NCI-H524 treated with DMSO at 0.1 percent for 48 hours (cell line): ENCODE results near the gene CRY2.

ENCODE experiments used
- DNase-seq: peaks from one replicate; lab custom pipeline; 2025; lab: John Stamatoyannopoulos, UW

The CRY2 gene

DNA sequence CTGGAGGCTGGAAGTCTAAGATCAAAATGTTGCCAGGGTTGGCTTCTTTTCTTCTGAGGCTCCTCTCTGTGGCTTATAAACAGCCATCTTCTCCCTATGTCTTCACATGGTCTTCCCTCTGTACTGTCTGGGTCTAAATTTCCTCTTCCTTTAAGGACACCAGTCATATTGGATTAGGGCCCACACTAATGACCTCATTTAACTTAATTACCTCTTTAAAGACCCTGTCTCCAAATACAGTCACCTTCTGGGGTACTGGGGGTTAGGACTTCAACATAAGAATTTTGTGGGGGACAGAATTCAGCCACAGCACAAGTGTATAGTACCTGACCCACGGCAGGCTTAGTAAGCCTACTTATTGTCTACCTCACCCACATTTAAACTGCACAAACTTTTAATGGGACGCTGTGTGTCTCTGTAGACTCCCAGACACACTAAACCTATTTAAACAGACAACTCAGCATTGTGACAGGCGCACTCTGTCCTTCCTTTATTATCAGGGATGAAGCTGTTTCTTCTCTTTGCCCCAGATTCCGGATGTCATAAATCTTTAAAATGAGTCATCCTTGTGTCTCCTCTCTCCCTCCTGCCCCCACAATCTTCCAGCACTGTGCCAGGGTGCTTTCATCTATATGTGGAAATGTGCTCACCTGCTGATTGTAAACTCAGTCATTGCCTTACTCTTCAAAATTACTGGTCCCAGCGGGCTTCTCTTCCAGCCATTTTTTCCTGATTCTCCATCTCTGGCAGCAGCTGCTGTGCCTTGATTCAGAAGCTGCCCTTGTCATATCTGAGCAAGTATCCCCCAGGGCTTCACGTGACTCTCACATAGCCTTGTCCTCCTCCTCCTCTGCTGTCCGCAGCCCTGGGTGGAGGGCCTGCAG is 32.8 kb downstream of the CRY2 start:
- no peak for DNase-seq

DNA sequence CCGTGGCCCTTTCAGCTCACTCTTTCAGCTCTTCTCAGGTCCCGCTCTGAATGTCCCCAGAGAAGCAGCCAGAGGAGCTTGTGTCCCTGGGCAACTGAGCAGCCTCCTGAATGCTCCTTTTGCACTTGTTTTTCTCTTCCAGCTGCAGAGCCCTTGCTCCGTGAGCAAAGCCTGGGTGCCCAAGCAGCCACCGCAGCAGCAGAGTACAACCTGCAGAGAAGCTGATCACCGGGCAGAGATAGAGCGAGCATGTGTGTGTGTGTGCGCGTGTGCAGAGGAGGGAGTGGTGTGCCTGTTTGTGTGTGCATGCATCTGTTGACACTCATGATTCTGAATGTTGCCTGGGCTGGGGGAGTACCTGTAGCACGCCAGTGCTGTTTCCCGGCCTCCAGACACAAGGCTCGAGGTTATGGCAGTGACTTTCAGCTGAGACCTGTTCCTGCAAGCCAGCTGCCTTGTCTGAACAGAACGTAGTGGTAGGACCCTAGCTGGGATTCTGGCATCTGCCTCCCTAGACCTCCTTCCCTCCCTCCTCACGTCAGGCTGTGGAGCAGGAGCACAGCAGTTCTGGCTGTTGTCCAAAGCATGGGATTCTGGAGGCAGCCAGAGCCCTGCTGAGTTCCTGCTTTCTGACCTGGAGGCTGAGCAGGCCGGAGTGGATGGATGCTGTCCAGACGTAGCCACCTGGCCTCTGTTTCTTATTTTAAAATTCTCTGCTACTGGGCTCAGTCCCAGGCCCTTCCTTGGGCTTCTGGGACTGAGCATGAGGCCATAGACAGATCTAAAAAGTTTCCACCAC is 33.7 kb downstream of the CRY2 start:
- DNase-seq: no peak

DNA sequence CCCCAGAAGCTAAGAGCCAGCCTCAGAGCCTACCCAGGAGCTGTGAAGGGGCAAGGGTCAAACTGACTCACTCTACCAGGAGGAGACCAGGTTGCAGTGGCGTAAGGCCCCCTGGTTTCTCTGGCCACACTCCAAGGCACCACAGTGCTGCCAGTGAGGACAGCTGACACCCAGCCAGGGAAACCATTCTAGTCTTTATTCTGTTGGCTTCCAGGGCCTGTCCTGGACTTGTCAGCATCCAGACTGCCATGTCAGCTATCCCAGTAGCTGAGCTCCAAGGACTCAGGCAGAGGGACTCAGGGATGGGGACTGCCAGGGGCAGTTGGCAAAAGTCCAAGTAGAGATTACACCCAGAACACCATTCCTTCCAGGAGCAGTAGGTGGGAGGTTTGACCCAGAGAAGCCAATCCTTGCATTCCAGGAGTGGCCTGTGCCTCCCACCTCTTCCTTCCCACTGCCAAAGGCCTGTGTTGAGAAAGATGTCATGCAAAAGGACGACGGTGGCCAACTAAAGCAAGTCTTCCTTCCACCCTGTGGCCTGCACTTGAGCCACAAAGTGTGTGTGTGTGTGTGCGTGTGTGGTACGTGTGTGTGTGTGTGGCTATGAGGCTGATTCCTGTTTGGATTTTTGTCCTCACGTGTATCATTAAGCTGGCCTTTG is 34.6 kb downstream of the CRY2 start:
- no peak for DNase-seq

DNA sequence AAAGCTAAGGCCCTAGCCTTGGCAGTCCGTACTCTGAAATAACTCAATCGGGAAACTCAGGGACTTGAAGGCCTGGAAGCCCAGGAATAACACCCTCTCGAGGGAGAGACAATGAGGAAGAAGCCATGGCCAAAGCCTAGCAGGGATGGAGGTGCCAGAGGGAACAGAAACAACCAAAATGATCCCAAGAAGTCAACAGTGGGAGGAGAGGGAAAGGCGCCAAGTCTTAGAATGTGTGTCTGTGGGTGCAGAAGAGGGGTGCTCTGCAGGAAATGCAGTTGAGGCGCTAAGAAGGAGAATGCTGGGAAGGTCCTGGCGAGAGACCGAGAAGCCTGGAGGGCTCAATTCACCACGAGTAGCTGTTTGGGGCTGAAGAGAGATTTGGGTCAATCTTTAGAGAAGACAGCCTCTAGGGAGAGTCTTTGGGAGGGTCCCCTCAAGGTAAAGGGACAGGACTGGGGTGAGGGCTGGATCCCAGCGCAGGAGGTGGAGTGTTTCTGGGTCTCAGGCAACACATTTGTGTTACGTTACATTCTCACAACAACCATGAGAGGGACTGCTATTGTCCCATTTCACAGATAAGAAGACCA is 37.4 kb downstream of the CRY2 start:
- DNase-seq: no peak

DNA sequence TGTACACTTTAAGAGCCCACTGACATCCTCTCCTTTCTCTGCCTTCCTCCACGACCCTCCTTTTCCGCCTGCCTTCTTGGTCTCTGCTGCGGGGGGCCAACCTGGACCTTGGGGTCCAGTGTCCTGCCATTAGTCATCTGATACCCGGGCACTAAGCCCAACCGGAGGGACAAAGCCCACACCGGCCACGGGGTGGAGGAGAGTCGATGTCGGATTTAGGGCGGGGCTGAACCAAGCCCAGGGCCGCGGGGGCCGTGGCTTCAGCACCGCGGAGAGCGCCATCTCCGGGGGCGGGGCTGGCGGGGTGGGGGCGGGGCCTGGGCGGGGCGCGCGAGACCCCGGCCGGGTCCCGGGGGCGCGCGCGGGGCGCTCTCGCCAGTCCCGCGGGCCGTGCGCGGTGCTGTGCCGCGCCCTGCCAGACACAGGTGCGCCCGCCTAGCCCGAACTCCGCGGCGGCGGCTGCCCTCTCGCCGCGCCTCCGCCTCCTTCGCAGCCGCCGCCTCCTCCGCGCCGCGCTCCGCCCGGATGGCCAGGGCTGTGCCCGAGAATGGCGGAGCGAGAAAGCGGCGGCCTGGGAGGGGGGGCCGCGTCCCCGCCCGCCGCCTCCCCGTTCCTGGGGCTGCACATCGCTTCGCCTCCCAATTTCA is 38.1 kb downstream of the CRY2 start, which contains the start of gene MAPK8IP1:
MAPK8IP1 (plus strand) TSS at position 378 of the 647 bp plus-strand sequence; CDS start at position 548, 170 bp downstream.
- DNase-seq: peak; percentile 2

DNA sequence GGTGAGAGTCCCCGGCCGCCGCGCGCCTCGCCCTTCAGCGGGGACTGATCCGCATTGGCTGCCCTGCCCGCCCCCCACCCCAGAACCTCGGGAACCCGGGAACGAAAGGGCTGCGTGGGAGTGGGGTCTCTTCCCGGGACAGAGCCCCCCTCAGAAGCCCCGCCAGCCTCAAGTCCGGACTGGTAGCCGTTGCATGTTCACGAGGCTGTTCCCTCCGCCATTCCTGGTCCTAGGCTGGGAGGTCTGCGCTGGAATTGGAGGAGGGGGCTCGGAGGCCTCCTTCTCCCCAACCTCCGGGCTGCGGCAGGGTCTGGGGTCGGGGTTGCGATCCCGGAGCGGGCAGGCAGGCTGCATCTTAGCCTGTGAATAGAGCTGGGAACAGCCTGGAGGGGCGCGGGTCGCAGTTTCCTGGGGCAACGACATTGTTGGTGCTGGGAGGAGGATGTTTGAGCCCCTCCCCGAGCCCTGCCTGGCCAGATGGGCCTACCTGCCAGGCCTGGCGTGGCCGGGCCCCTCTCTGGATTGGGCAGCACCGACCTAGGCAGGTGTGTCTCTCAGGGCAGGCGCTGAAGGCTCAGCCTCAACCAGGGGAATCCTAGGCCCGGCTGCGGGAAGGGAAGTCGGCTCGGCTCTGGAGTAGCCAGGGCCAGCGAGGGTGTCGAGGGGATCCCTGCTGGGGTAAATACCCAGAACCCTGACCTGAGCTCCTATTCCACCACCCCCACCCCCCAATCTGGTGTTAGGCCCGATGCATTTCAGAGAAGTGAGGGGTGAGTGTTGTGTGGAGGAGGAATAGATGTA is 38.8 kb downstream of the CRY2 start:
- DNase-seq: no peak

DNA sequence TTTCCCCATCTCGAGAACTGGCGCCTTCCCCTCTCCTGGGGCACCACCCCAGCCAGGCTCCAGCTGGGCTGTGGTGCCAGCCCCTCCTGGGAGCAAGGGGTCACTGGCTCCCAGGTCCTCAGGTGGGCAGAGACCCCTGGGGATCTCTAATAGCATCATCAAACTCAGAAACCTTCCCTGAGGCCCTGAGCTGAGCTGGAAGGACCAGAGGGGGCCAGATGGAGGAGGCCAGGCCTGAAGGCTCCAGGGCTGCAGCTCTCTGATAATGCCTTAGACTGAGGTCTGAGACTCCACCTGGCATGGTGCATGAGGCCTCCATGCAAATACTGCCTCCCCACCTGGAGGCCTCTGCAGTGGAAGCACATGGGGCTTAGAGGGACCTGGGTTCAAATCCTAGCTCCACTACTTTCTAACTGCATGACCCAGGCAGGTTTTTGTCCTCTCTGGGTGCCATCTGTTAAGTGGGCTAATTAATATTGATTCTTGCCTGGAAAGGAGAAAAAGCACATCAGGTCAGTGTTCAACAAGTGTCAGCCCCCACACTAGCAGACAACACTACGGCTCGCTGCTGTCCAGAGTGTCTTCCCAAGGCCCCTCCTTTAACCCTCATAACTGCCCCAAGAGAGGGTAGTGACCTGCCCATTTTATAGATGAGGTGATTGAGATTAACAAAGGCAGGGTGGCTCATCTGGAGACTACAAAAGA is 39.7 kb downstream of the CRY2 start:
- no peak for DNase-seq

DNA sequence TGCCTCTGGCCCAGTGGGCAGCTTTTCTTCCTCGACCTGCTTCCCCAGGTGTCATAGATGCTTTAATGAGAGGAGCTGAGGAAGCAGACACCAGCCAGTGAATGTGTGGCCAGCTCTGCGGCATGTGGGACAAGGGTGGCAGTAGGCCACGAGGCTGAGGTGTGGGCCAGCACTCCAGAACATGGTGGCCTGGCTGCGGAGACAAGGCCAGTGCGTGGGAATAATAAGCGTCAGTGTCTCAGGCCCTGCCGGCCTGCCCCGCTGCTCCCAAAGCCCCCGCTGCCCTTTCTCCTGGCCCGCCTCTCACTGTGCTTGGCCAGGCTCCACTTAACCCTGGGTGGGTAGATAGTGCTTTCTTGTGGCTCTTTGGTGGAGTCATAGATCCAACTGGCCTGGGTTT is 40.3 kb downstream of the CRY2 start:
- no peak for DNase-seq

DNA sequence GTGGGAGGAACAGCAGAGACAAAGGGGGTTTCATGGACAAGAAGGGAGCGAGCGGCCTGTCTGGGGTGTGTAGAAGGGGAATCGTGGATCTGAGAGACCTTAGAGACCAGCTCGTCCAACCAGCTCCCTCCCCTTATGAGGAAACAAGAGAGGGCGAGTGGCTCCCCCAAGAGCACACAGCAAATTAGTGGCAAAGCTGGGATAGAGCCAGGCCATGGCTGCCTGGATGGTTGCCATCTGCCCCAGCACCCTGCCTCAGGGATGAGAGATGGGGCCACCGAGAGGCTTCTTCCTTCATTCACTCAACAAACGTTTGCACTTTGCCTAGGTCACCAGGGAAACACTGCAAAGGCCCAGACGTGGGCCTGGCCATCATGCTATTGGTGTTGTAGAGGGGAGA is 42.3 kb downstream of the CRY2 start:
- no peak for DNase-seq

DNA sequence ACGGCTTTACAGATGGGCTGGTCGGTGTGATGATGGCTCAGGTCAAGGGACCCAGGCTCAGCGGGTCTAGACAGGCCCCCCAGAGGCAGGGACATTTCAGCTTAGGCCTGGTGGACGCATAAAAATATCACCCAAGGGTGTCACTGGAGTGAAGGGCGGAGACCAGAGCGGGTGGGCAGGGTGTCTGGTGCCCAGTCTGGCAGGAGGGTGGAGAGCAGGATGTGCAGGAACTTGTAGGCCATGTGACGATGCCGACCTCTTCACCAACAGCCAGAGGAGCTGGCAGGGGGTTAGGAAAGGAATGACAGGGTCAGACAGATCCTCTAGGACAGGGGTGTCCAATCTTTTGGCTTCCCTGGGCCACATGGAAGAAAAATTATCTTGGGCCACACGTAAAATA is 42.7 kb downstream of the CRY2 start:
- no peak for DNase-seq

DNA sequence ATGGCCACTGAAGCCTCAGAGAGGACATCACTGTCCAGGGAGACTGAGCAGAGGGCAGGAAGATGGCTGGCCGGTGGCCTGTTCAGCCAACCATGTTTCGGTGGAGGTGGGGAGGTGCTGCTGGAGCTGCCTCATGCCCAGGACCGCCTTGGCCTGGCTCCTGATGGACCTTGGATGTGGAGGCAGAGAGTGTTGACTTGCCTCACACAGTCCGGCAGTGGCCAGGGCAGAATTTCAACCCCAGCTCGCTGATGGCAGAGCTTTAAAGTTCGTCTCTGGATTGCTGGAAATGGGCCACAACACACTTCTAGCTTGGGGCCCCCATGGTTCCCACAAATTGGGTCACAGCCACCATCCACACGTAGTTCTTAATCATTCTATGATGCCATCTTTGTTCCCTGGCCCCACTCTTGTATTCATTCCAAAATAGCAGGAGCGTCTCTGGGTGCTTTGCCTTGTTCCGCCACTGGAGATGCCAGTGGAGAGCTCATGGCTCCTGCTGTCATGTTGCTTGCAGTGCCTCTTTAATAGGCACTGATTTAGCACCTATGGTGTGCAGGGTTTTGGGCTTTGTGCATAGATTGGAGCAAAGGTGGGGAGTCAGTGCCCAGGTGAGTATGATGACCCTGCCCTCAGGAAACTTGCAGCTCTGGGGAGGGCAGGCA is 43.7 kb downstream of the CRY2 start:
- DNase-seq: no peak

DNA sequence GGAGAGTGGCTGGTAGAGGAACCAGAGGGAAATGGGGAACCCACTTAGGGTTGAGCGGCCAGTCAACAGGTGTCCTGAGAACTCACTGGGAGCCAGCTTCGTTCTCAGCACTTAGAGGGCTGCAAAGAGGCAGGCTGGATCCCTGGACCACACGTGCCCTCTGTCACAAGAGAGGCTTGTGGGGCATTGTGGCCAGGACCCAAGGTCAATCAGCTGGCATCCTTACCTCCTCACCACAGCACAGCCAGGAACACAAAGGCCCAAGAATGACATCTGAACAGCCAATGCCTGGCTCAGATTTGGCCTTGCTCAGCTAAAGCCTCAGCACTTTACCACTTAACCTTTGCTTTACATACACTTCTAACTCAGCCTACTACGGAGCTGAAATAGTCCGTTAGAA is 45.6 kb downstream of the CRY2 start:
- no peak for DNase-seq

DNA sequence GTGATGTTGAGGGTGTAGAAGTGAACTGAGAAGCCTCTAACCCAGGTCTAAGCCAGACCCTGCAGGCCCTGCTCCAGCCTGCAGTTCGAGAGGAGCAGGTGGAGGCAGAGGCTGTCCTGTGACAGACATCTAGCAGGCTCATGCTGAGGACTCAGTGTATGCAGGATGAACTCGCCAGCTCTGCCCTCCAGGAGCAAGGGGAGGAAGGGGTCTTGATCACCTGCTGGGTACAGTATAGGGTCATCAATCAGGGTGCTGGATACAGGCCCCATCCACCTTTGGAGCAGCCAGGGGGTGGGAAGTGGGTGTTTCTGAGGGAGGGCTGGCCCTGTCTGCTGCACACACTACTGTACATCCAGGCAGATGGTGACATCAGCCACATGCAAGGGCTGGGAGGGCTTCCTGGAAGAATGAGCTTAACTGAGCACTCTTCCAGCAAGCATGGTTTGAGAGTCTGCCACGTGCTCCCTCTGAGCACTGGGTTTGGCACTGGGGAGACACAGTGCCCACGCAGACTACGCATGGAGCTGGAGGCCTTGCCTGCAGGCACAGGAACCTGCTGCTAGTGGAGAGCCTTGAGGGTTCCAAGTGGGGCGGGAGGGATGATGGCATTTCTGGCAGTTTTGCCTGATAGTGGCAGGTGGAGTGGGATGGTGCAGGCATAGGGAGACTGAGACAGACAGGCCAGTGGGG is 47.4 kb downstream of the CRY2 start:
- DNase-seq: no peak

DNA sequence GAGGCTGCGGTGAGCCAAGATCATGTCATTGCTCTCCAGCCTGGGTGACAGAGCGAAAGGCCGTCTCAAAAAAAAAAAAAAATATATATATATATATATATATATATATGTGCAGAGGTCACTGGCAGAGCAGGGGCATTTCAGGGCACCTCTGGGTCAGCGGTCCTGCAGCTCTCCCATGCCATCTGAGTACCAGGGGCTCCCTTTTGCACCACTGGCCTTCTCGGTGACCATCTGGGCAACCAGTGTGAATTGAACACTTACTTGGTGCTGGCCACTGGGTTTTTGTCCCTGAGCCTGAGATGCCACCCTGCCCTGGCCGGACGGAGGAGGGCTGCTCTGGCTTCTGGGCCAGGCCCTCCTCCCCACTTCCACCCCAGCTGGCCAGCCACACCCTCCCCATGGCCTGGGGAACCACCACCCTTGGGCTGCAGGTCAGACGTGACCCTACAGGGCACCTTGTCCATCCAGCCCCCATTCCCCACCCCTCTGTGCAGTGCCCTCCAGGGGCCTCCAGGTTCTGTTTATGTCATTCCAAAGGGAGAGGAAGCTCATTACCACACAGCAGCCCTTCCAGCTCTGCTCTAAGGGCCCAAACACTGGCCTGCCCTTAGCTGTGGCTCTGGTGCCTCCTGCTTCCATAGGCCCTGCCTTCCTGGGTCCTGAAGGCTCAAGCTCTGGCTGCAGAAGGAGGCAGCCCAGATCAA is 48.4 kb downstream of the CRY2 start:
- no peak for DNase-seq

DNA sequence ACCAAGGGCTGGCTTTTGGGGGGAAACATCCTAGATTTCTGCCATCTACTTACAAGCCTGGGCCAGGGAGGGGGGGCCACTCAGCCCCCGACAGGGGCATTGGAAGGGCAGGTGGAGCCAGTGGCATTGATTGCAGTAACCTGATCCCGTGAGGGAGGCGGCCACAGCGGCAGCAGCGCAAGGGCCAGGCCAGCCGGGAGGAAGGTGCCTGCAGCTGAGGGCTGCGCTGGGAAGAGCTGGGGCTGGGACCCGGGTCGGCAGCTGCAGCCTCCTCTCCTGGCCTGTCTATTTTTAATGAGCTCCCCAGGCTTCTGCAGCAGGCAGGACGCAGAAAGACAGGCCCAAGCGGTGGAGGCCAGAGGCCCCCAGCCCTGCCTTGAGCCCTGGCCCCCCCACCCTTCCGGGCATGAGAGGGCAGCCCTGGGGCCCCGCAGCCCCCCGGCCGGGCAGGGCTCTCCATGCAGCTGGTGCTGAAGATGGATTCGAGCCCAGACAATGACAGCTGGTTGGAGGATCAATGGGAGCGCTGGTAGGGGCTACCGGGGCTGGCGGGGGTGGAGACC is 49.2 kb downstream of the CRY2 start:
- DNase-seq: peak; percentile 44

DNA sequence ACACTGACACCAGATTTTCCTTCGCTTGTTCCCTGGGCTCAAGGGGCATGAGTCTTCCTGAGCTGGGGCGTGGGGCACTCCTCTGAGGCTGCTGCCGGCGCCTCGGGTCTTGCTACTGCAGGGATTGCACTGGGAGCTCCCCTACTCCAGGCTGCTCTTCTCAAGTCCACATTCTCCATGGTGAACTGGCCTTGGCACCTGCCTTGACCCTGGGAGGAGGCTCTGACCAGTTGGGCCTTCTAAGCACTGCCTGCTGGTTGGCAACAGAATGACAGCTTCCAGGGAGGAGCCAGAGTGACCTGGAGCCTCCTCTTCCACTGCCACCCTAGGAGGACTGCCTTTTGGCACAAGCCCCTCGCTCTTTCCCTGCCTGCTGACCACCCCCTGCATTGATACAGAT is 50.3 kb downstream of the CRY2 start:
- DNase-seq: no peak

DNA sequence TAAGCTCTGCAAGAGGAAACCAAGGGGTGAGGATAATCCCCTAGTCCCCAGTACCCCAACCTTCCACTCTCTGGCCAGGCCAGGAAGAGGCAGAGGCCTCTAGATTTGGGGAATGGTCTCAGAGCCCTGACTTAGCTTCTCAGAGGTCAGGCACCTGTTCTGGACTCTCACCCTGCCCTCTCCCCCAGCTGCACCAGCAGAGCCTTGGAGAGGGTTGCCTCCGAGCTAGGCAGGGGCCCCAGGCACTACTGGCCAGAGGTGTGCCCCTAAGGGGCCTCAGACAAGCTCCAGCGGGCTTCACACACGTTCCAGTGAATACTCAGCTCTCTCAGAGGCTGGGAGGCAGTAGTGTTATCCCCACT is 51.8 kb downstream of the CRY2 start:
- DNase-seq: no peak
